GM18505 (cell line): Measurements from ENCODE around the gene EFCAB6.

Experiments used
- ATAC-seq: cut with Tn5 transposase; IDR thresholded peaks from one replicate; pipeline ENCODE4 v1.9.1; 2021; ENCODE audit not compliant: unreplicated experiment
- POLR2A ChIP-seq: IDR thresholded peaks from 4 replicates; pipeline ENCODE4 v1.6.1; 2011; ENCODE audit warnings: borderline replicate concordance; ENCODE audit not compliant: insufficient read depth, insufficient read length; ENCODE audit errors: extremely low read depth

Gene EFCAB6

GRCh38 chr22:43516996-43517635 is 295.0 kb downstream of the EFCAB6 start:
- no peak for ATAC-seq
- no peak for TF ChIP-seq POLR2A

GRCh38 chr22:43516386-43516785 is 295.7 kb downstream of the EFCAB6 start:
- TF ChIP-seq POLR2A = no peak
- ATAC-seq = no peak

- no peak for TF ChIP-seq POLR2A
- no peak for ATAC-seq
Observed at GRCh38 chr22:43515902-43516301, 296.2 kb downstream of the EFCAB6 start.

- no peak for ATAC-seq
- no peak for TF ChIP-seq POLR2A
Observed at GRCh38 chr22:43515411-43515810, 296.7 kb downstream of the EFCAB6 start.

- no peak for ATAC-seq
- TF ChIP-seq POLR2A = no peak
Observed at GRCh38 chr22:43514476-43515157, 297.5 kb downstream of the EFCAB6 start.

GRCh38 chr22:43512279-43512678 is 299.8 kb downstream of the EFCAB6 start:
- no peak for ATAC-seq
- TF ChIP-seq POLR2A = no peak

GRCh38 chr22:43511276-43511910 is 300.7 kb downstream of the EFCAB6 start:
- no peak for ATAC-seq
- no peak for TF ChIP-seq POLR2A

GRCh38 chr22:43510281-43511070 is 301.6 kb downstream of the EFCAB6 start:
- TF ChIP-seq POLR2A = no peak
- ATAC-seq = no peak

GRCh38 chr22:43509337-43509736 is 302.8 kb downstream of the EFCAB6 start:
- ATAC-seq = no peak

GRCh38 chr22:43508489-43508888 is 303.6 kb downstream of the EFCAB6 start:
- no peak for TF ChIP-seq POLR2A
- ATAC-seq = no peak

More at GRCh38 chr22:43509337-43509736, 302.8 kb downstream of the EFCAB6 start:
- TF ChIP-seq POLR2A = no peak

- TF ChIP-seq POLR2A = no peak
- ATAC-seq = no peak
Observed at GRCh38 chr22:43507235-43507634, 304.9 kb downstream of the EFCAB6 start.

GRCh38 chr22:43506487-43506886 is 305.6 kb downstream of the EFCAB6 start:
- TF ChIP-seq POLR2A = no peak
- no peak for ATAC-seq

GRCh38 chr22:43505896-43506295 is 306.2 kb downstream of the EFCAB6 start:
- ATAC-seq = no peak
- no peak for TF ChIP-seq POLR2A

GRCh38 chr22:43505423-43505822 is 306.7 kb downstream of the EFCAB6 start:
- ATAC-seq = no peak

GRCh38 chr22:43504666-43505261 is 307.3 kb downstream of the EFCAB6 start:
- no peak for TF ChIP-seq POLR2A
- no peak for ATAC-seq

More at GRCh38 chr22:43505423-43505822, 306.7 kb downstream of the EFCAB6 start:
- no peak for TF ChIP-seq POLR2A
